ENCODE measurements around the gene ATG14.

The ATG14 gene

GRCh38 chr14:55387121-55387520 lies 24.5 kb downstream of the ATG14 start (continued):
- TF ChIP-seq PPARA (CRISPR knock-in tag; IDR thresholded peaks at IDR 0.05; ENCODE audit: borderline replicate concordance) (no peak), CSDC2 (CRISPR knock-in tag; IDR thresholded peaks at IDR 0.05) (no peak), ISL1 (CRISPR knock-in tag; IDR thresholded peaks at IDR 0.05) (no peak), ZC3H10 (CRISPR knock-in tag; IDR thresholded peaks at IDR 0.05) (no peak), CREB5 (CRISPR knock-in tag; IDR thresholded peaks at IDR 0.05; ENCODE audit: low read depth) (no peak)

GRCh38 chr14:55386037-55386808 lies 25.4 kb downstream of the ATG14 start:
- no peak for ATAC-seq
- TF ChIP-seq TCF4 (CRISPR knock-in tag; IDR thresholded peaks at IDR 0.05; ENCODE audit: borderline replicate concordance) (no peak), ARNTL (CRISPR knock-in tag; IDR thresholded peaks at IDR 0.05; ENCODE audit: borderline replicate concordance, low read depth) (no peak), ZNF70 (CRISPR knock-in tag; IDR thresholded peaks at IDR 0.05) (no peak), GLIS3 (CRISPR knock-in tag; IDR thresholded peaks at IDR 0.05) (no peak), CSRNP3 (CRISPR knock-in tag; IDR thresholded peaks at IDR 0.05) (no peak), ZFP3 (CRISPR knock-in tag; IDR thresholded peaks at IDR 0.05) (no peak), ISL1 (CRISPR knock-in tag; IDR thresholded peaks at IDR 0.05) (no peak), PATZ1 (CRISPR knock-in tag; IDR thresholded peaks at IDR 0.05; ENCODE audit: borderline replicate concordance) (no peak), TSHZ2 (CRISPR knock-in tag; IDR thresholded peaks at IDR 0.05) (no peak), OSR1 (CRISPR knock-in tag; IDR thresholded peaks at IDR 0.05) (no peak), SNAI2 (CRISPR knock-in tag; IDR thresholded peaks at IDR 0.05) (no peak), RARB (CRISPR knock-in tag; IDR thresholded peaks at IDR 0.05) (no peak)

- no peak for ATAC-seq
- TF ChIP-seq ZFP3 (CRISPR knock-in tag; IDR thresholded peaks at IDR 0.05) = no peak
- TF ChIP-seq ZNF565 (CRISPR knock-in tag; conservative IDR thresholded peaks at IDR 0.05; ENCODE audit: low read depth) = no peak
- TF ChIP-seq TCF4 (CRISPR knock-in tag; IDR thresholded peaks at IDR 0.05; ENCODE audit: borderline replicate concordance) = no peak
- no peak for TF ChIP-seq CSDC2 (CRISPR knock-in tag; IDR thresholded peaks at IDR 0.05)
- no peak for TF ChIP-seq ZNF70 (CRISPR knock-in tag; IDR thresholded peaks at IDR 0.05)
- TF ChIP-seq PPARA (CRISPR knock-in tag; IDR thresholded peaks at IDR 0.05; ENCODE audit: borderline replicate concordance) = no peak
- TF ChIP-seq CREB5 (CRISPR knock-in tag; IDR thresholded peaks at IDR 0.05; ENCODE audit: low read depth) = no peak
- no peak for TF ChIP-seq ESRRG (CRISPR knock-in tag; IDR thresholded peaks at IDR 0.05)
- TF ChIP-seq PATZ1 (CRISPR knock-in tag; IDR thresholded peaks at IDR 0.05; ENCODE audit: borderline replicate concordance) = no peak
Measured at GRCh38 chr14:55384536-55384935, 27.1 kb downstream of the ATG14 start.

Measured in SK-N-SH treated with all-trans-retinoic acid at 6 μM for 48 hours (cell line).